ENCODE data around the gene VAMP5.
"Not testable (repeated sequence)": the region's sequence is repeated elsewhere in the genome, so short reads cannot be mapped to it uniquely, and the experiment has no call there.

The VAMP5 gene

DNA sequence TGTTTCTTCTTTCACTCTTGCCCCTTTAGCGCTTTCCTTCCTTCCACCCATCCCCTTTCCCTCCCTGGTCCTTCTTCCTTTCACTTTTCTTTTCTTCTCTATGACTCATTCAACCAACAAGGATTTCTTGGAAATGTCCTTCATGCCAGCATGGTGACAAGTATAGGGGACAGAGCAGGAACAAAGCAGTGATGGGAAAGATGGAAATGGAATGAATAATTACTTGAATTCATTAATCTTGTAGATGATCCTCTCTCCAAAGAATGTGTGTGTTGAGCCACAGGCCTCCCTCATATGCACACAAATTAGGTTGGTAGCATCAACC is 1.5 kb downstream of the VAMP5 start:
- TF ChIP-seq CTCF (IDR thresholded peaks at IDR 0.05; ENCODE audit: low read depth, low read length), result no peak
- H3K4me3 ChIP-seq (replicated peaks in 1 of 2; ENCODE audit: low read depth in 2 of 2, low read length in 2 of 2), result no peak overlapping the region
- peak; percentile 36 to 47 for DNase-seq (ENCODE audit: low read depth in 2 of 2)

GRCh38 chr2:85588236-85588635 is 4.0 kb downstream of the VAMP5 start:
- no peak overlapping the region for H3K4me3 ChIP-seq (replicated peaks in 1 of 2; ENCODE audit: low read depth in 2 of 2, low read length in 2 of 2)
- DNase-seq (ENCODE audit: low read depth in 2 of 2), result no peak
- TF ChIP-seq CTCF (IDR thresholded peaks at IDR 0.05; ENCODE audit: low read depth, low read length), result no peak

DNA sequence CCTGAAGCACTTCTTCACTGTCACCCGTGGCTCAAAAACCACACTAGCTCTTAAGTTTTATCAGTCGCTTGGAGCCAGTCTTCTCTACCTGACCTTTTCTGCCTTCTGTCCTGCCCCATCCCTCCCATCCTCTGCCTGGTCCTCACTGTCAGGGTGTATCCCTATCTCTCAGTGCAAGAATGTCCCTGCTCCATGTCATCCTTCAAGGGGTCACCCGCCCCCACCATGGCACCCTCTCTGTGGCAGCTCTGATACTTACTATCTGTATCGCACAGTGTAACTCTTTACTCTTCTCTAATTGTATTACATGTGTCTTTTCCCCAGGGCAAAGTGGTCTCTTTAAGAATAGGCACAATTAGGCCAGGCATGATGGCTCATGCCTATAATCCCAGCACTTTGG is 4.4 kb downstream of the VAMP5 start:
- no peak for TF ChIP-seq CTCF (IDR thresholded peaks at IDR 0.05; ENCODE audit: low read depth, low read length)
- DNase-seq (ENCODE audit: low read depth in 2 of 2), result no peak
- H3K4me3 ChIP-seq (replicated peaks in 1 of 2; ENCODE audit: low read depth in 2 of 2, low read length in 2 of 2), result no peak overlapping the region

GRCh38 chr2:85589181-85589580 is 5.0 kb downstream of the VAMP5 start:
- DNase-seq (ENCODE audit: low read depth in 2 of 2), result no peak
- no peak for TF ChIP-seq CTCF (IDR thresholded peaks at IDR 0.05; ENCODE audit: low read depth, low read length)
- H3K4me3 ChIP-seq (replicated peaks in 1 of 2; ENCODE audit: low read depth in 2 of 2, low read length in 2 of 2), result no peak overlapping the region

DNA sequence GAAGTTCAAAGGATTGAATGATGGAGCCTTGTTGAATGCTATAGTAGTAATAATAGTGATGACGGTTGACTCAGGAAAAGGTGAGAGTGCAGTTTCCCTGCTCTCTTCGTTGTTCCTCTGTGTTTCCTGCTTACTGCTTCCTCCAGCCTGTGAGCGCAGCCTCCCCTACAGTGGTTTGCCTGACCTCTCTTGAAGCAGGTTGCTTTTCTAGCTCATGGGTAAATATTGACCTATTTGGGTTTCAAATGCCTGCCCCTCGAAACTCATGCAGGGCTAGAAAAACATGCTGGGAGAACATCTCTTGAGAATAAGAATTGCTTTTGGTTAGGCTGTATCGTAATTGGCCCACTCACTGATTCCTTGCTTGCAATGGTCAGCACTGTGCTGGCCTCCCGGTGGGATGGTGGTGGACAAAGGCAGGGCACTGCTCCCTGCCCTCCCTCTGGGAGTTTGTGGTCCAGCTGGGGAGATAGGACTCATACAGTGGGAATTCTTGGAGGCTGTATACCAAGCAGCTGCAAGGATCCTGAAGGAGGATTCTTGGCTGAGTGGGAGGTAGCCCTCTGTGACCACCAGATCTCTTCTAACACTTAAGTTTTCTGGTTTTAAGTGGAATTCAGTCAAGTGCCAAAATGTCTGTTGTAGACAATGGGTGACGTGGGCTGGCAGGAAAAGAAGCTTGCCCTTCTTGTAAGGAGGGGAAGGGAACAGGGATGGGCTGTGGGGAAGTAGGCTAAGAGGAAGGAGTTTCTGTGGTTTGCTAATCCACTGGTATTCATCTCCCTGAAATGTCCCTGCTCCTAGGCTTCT is 6.0 kb downstream of the VAMP5 start:
- no peak overlapping the region for H3K4me3 ChIP-seq (replicated peaks in 1 of 2; ENCODE audit: low read depth in 2 of 2, low read length in 2 of 2)
- no peak for TF ChIP-seq CTCF (IDR thresholded peaks at IDR 0.05; ENCODE audit: low read depth, low read length)
- DNase-seq (ENCODE audit: low read depth in 2 of 2), result peak; percentile 95 to 98

DNA sequence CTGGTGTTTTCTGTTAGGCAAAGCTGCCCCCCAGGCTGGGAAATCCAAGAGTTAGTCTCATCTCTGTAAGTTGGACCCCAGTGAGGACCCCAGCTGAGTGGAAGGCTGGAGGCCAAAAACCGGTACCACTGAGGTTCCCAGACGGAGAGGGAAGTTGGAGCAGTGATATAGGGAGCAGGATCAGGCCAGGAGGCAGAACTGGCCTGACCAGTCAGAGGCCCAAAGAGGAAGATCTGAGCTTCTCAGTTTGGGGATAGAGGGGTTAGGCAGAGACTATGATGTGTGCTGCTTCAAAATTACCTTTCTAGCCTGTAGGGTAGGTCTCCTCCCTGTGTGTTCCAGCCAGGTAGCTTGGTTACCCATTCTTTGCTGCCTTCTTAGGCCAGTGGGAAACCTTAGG is 6.7 kb downstream of the VAMP5 start:
- no peak for TF ChIP-seq CTCF (IDR thresholded peaks at IDR 0.05; ENCODE audit: low read depth, low read length)
- H3K4me3 ChIP-seq (replicated peaks in 1 of 2; ENCODE audit: low read depth in 2 of 2, low read length in 2 of 2), result no peak overlapping the region
- DNase-seq (ENCODE audit: low read depth in 2 of 2), result no peak

DNA sequence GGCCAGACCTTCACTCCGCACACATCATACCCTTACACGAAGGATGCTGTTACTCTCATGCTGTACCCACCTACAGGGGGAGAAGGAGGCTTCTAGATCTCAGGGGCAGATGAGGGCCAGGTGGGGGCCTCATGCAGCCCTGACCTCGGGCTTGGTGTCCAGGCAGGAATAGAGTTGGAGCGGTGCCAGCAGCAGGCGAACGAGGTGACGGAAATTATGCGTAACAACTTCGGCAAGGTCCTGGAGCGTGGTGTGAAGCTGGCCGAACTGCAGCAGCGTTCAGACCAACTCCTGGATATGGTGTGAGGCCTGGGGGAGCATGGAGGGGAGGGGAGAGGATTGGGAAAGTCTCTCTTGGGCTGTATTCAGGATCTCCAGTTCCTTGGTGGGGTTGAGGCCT is 7.3 kb downstream of the VAMP5 start:
- H3K4me3 ChIP-seq (replicated peaks in 1 of 2; ENCODE audit: low read depth in 2 of 2, low read length in 2 of 2), result no peak overlapping the region
- TF ChIP-seq CTCF (IDR thresholded peaks at IDR 0.05; ENCODE audit: low read depth, low read length), result no peak
- no peak for DNase-seq (ENCODE audit: low read depth in 2 of 2)

GRCh38 chr2:85592299-85592698 is 8.1 kb downstream of the VAMP5 start:
- DNase-seq (ENCODE audit: low read depth in 2 of 2); H3K4me3 ChIP-seq (replicated peaks in 1 of 2; ENCODE audit: low read depth in 2 of 2, low read length in 2 of 2): not testable (repeated sequence)

Data from cardiac fibroblast (primary cell).